MCF 10A (cell line): ENCODE data around the gene MRPL43. TPM values are rescaled to one million over a fixed set of nuclear protein-coding genes. Genes with fewer than 3 reads are reported as not detected.

ENCODE experiments used
- BruUV-seq: library from RNA; stranded (reverse); fragments of 400-500 nt; replicated peaks from 2 replicates; lab custom pipeline; 2021; lab: Mats Ljungman, UMichigan
- CTCF ChIA-PET: fragments of 300-600 bp; sonication (Branson Sonifier 250); formaldehyde crosslinking; extraction: SDS; loops from one replicate; lab custom pipeline; 2021; ENCODE audit warnings: antibody characterized with exemption, inconsistent platforms; lab: Yijun Ruan, JAX
- POLR2A ChIA-PET: fragments of 300-600, 350-650 bp; sonication (Branson Sonifier 250); formaldehyde crosslinking; extraction: SDS; loops from one replicate; lab custom pipeline; 2020; ENCODE audit warnings: antibody characterized with exemption, inconsistent platforms; lab: Yijun Ruan, JAX
- DNase-seq: peaks from one replicate; pipeline ENCODE4 v3.0.0-alpha.2; 2018; ENCODE audit not compliant: unreplicated experiment
- H3K27ac Mint-ChIP-seq: one replicate; pipeline ENCODE4 v1.8.0; 2022; ENCODE audit warnings: mild to moderate bottlenecking, low read depth, mixed read lengths; ENCODE audit not compliant: unreplicated experiment
- H3K27me3 Mint-ChIP-seq: one replicate; pipeline ENCODE4 v1.8.0; 2022; ENCODE audit warnings: mixed read lengths; ENCODE audit not compliant: insufficient read depth, unreplicated experiment
- H3K36me3 Mint-ChIP-seq: one replicate; pipeline ENCODE4 v1.8.0; 2022; ENCODE audit warnings: mild to moderate bottlenecking, moderate library complexity, mixed read lengths; ENCODE audit not compliant: insufficient read depth, unreplicated experiment
- H3K4me1 Mint-ChIP-seq: one replicate; pipeline ENCODE4 v1.8.0; 2022; ENCODE audit warnings: mixed read lengths; ENCODE audit not compliant: insufficient read depth, unreplicated experiment
- H3K4me3 Mint-ChIP-seq: one replicate; pipeline ENCODE4 v1.8.0; 2022; ENCODE audit warnings: mild to moderate bottlenecking, moderate library complexity, mixed read lengths; ENCODE audit not compliant: unreplicated experiment
- H3K9me3 Mint-ChIP-seq: one replicate; pipeline ENCODE4 v1.8.0; 2022; ENCODE audit warnings: mixed read lengths; ENCODE audit not compliant: unreplicated experiment
- CTCF ChIP-seq: fragments of 200-600 bp; IDR thresholded peaks from one replicate; pipeline ENCODE4 v1.8.0; 2022; ENCODE audit warnings: antibody characterized with exemption, mild to moderate bottlenecking; ENCODE audit not compliant: unreplicated experiment
- intact Hi-C: fragments of 100-400 bp; cut with micrococcal nuclease; formaldehyde crosslinking; loops from 2 replicates; pipeline ENCODE4 v1.14.1; 2022
- total RNA-seq: library from RNA; stranded (reverse); gene quantifications from 2 replicates; pipeline ENCODE4 v1.2.3, GENCODE V29; 2022

Gene MRPL43
- total RNA-seq, 1 experiment from 2014 or later = 64.8 TPM

- H3K36me3 Mint-ChIP-seq = no peaks in the 10 kb centered on the region
- no TSS peak for BruUV-seq
- no peak for TF ChIP-seq CTCF
- H3K27ac Mint-ChIP-seq = no peak overlapping the region
- ChIA-PET POLR2A (no interaction called here), CTCF (interaction anchor here (0.6 kb wide), 1 partner anchor 15 kb away, joined by 3 read pairs; no protein-coding TSS in a partner anchor)
- H3K27me3 Mint-ChIP-seq = no peaks in the 10 kb centered on the region
- intact Hi-C loops = no loop called here
- H3K9me3 Mint-ChIP-seq = no peaks in the 10 kb centered on the region
- peaks cover 4% of the 10 kb centered on the region for H3K4me1 Mint-ChIP-seq
- no peak overlapping the region for H3K4me3 Mint-ChIP-seq
- DNase-seq = no peak
Measured at GRCh38 chr10:101022967-101023705, 35.8 kb upstream of the MRPL43 start.

GRCh38 chr10:101021692-101022251 lies 34.5 kb upstream of the MRPL43 start:
- H3K4me3 Mint-ChIP-seq = no peak overlapping the region
- no TSS peak for BruUV-seq
- H3K9me3 Mint-ChIP-seq = no peaks in the 10 kb centered on the region
- intact Hi-C loops = no loop called here
- ChIA-PET POLR2A (interaction anchor here (1.0 kb wide), 1 partner anchor 9 kb away, joined by 4 read pairs; the partner anchor contains the start of genes PDZD7 and SFXN3), CTCF (interaction anchor here (0.5 kb wide), 1 partner anchor 24 kb away, joined by 3 read pairs; no protein-coding TSS in a partner anchor)
- no peak for TF ChIP-seq CTCF
- no peaks in the 10 kb centered on the region for H3K36me3 Mint-ChIP-seq
- no peaks in the 10 kb centered on the region for H3K27me3 Mint-ChIP-seq
- DNase-seq = no peak
- peaks cover 4% of the 10 kb centered on the region for H3K4me1 Mint-ChIP-seq
- H3K27ac Mint-ChIP-seq = no peak overlapping the region

- Mint-ChIP-seq H3K36me3 (no peaks in the 10 kb centered on the region), H3K4me3 (no peak overlapping the region), H3K27me3 (no peaks in the 10 kb centered on the region), H3K4me1 (peaks cover 4% of the 10 kb centered on the region), H3K9me3 (no peaks in the 10 kb centered on the region), H3K27ac (no peak overlapping the region)
- ChIA-PET POLR2A (interaction anchor here (1.0 kb wide), 1 partner anchor 10 kb away, joined by 4 read pairs; the partner anchor contains the start of genes PDZD7 and SFXN3), CTCF (no interaction called here)
- intact Hi-C loops = no loop called here
- no TSS peak for BruUV-seq
- TF ChIP-seq CTCF = no peak
- DNase-seq = no peak
Measured at GRCh38 chr10:101021239-101021638, 33.9 kb upstream of the MRPL43 start.

- Mint-ChIP-seq H3K27me3 (no peaks in the 10 kb centered on the region), H3K27ac (no peak overlapping the region), H3K9me3 (no peaks in the 10 kb centered on the region), H3K4me1 (peaks cover 4% of the 10 kb centered on the region), H3K36me3 (no peaks in the 10 kb centered on the region), H3K4me3 (no peak overlapping the region)
- TF ChIP-seq CTCF = no peak
- no peak for DNase-seq
- POLR2A ChIA-PET = interaction anchor here (1.0 kb wide), 1 partner anchor 10 kb away, joined by 4 read pairs; the partner anchor contains the start of genes PDZD7 and SFXN3
- intact Hi-C loops = no loop called here
- CTCF ChIA-PET = interaction anchor here (0.8 to 7.0 kb wide), 3 partner anchors 7 to 27 kb away, joined by 3 to 199 read pairs (median 3); partner anchors contain the start of gene LZTS2
- BruUV-seq = no TSS peak
Measured at GRCh38 chr10:101020427-101021075, 33.3 kb upstream of the MRPL43 start.
